ENCODE data around the gene CCDC180.

- TF ChIP-seq, protein P1, sequence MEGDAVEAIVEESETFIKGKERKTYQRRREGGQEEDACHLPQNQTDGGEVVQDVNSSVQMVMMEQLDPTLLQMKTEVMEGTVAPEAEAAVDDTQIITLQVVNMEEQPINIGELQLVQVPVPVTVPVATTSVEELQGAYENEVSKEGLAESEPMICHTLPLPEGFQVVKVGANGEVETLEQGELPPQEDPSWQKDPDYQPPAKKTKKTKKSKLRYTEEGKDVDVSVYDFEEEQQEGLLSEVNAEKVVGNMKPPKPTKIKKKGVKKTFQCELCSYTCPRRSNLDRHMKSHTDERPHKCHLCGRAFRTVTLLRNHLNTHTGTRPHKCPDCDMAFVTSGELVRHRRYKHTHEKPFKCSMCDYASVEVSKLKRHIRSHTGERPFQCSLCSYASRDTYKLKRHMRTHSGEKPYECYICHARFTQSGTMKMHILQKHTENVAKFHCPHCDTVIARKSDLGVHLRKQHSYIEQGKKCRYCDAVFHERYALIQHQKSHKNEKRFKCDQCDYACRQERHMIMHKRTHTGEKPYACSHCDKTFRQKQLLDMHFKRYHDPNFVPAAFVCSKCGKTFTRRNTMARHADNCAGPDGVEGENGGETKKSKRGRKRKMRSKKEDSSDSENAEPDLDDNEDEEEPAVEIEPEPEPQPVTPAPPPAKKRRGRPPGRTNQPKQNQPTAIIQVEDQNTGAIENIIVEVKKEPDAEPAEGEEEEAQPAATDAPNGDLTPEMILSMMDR (IDR thresholded peaks at IDR 0.05): no peak
- TF ChIP-seq RFX5 (IDR thresholded peaks at IDR 0.05; ENCODE audit: low read length): no peak
- TF ChIP-seq TAF1 (IDR thresholded peaks at IDR 0.05; ENCODE audit: borderline replicate concordance, low read depth, low read length): no peak
- TF ChIP-seq JUND (IDR thresholded peaks at IDR 0.05): no peak
- TF ChIP-seq FOXM1 (IDR thresholded peaks at IDR 0.05; ENCODE audit: low read depth): no peak
- TF ChIP-seq EP300 (IDR thresholded peaks at IDR 0.05; ENCODE audit: borderline replicate concordance in 1 of 2, low read depth in 1 of 2, low read length in 1 of 2): no peak
- no peak for TF ChIP-seq GATA2 (CRISPR knock-in tag; IDR thresholded peaks at IDR 0.05)
These were observed 11.0 kb downstream of the CCDC180 start for GRCh38 chr9:97318433-97318832.

Measured in SK-N-SH (cell line).